Lower lobe of right lung (tissue), 2 donors: ENCODE data around the gene ACOT7. TPM values are rescaled to one million over a fixed set of nuclear protein-coding genes. Genes with fewer than 3 reads are reported as not detected.
"Not testable (repeated sequence)": the region's sequence is repeated elsewhere in the genome, so short reads cannot be mapped to it uniquely, and the experiment has no call there.

Experiments used
- ATAC-seq, 2 donors: fragments of 200-7000 bp; cut with Tn5 transposase; one replicate each; pipeline ENCODE4 v1.9.1; 2020 to 2022; ENCODE audit warnings: mild to moderate bottlenecking in 2 of 2, moderate library complexity in 2 of 2
- DNase-seq: peaks from one replicate; pipeline ENCODE4 v3.0.0-alpha.2; 2020
- H3K27ac ChIP-seq: fragments of 200-600 bp; one replicate; pipeline ENCODE4 v1.8.0; 2022
- H3K27me3 ChIP-seq: fragments of 200-600 bp; one replicate; pipeline ENCODE4 v1.8.0; 2022; ENCODE audit warnings: low read depth
- H3K36me3 ChIP-seq: fragments of 200-600 bp; one replicate; pipeline ENCODE4 v1.8.0; 2022; ENCODE audit warnings: mild to moderate bottlenecking
- H3K4me1 ChIP-seq: fragments of 200-600 bp; one replicate; pipeline ENCODE4 v1.8.0; 2022
- H3K4me3 ChIP-seq: fragments of 200-600 bp; one replicate; pipeline ENCODE4 v1.8.0; 2022; ENCODE audit warnings: mild to moderate bottlenecking
- H3K9me3 ChIP-seq: fragments of 200-600 bp; one replicate; pipeline ENCODE4 v1.8.0; 2022
- CTCF ChIP-seq: fragments of 200-600 bp; IDR thresholded peaks from one replicate; pipeline ENCODE4 v1.8.0; 2022; ENCODE audit warnings: antibody characterized with exemption, mild to moderate bottlenecking
- intact Hi-C: fragments of 100-400 bp; cut with DNase I; formaldehyde crosslinking; loops from one replicate; pipeline ENCODE4 v1.11.0; 2022
- total RNA-seq: library from RNA; stranded (reverse); fragmentation: NEBNext Ultra II Directional; extraction: Animal tissue kit (Norgen Biotek cat#: 25700); gene quantifications from one replicate; pipeline ENCODE4 v1.2.1, GENCODE V29; 2021
- donor health status: DM: no; HTN: yes; CAD: no; lungs with severe emphysema.

Gene ACOT7
- total RNA-seq, 1 donor from 2014 or later: 28.5 TPM

- TF ChIP-seq CTCF: no peak
- no peaks in the 10 kb centered on the region for H3K27me3 ChIP-seq
- ATAC-seq (no peak), DNase-seq (no peak)
- H3K4me1 ChIP-seq: no peaks in the 10 kb centered on the region
- intact Hi-C loops: no loop called here
- no peaks in the 10 kb centered on the region for H3K9me3 ChIP-seq
- no peaks in the 10 kb centered on the region for H3K36me3 ChIP-seq
- no peak overlapping the region for H3K27ac ChIP-seq
- H3K4me3 ChIP-seq: no peak overlapping the region
These were observed 84.0 kb downstream of the ACOT7 start for GRCh38 chr1:6309564-6309963.

- TF ChIP-seq CTCF: no peak
- DNase-seq: no peak
- no peaks in the 10 kb centered on the region for H3K27me3 ChIP-seq
- H3K27ac ChIP-seq: no peak overlapping the region
- H3K4me3 ChIP-seq: no peak overlapping the region
- no peaks in the 10 kb centered on the region for H3K9me3 ChIP-seq
- no peaks in the 10 kb centered on the region for H3K4me1 ChIP-seq
- ATAC-seq: no peak
- no peaks in the 10 kb centered on the region for H3K36me3 ChIP-seq
- intact Hi-C loops: no loop called here
These were observed 85.1 kb downstream of the ACOT7 start for GRCh38 chr1:6308449-6308848.

- H3K27me3 ChIP-seq, ATAC-seq, H3K36me3 ChIP-seq, H3K9me3 ChIP-seq, H3K27ac ChIP-seq, H3K4me1 ChIP-seq, H3K4me3 ChIP-seq, DNase-seq, intact Hi-C loops: not testable (repeated sequence)
These were observed 85.9 kb downstream of the ACOT7 start for GRCh38 chr1:6307682-6308081.

GRCh38 chr1:6307099-6307498, 86.5 kb downstream of the ACOT7 start:
- Histone ChIP-seq H3K4me1 (no peaks in the 10 kb centered on the region), H3K27ac (no peak overlapping the region), H3K9me3 (no peaks in the 10 kb centered on the region), H3K36me3 (no peaks in the 10 kb centered on the region), H3K27me3 (no peaks in the 10 kb centered on the region), H3K4me3 (no peak overlapping the region)
- intact Hi-C loops: no loop called here
- no peak for TF ChIP-seq CTCF
- ATAC-seq (no peak), DNase-seq (no peak)

- no peak for DNase-seq
- Histone ChIP-seq H3K4me3 (no peak overlapping the region), H3K27me3 (no peaks in the 10 kb centered on the region), H3K9me3 (no peaks in the 10 kb centered on the region), H3K4me1 (no peaks in the 10 kb centered on the region), H3K36me3 (no peaks in the 10 kb centered on the region), H3K27ac (no peak overlapping the region)
- intact Hi-C loops: no loop called here
- TF ChIP-seq CTCF: no peak
- ATAC-seq: no peak
These were observed 90.1 kb downstream of the ACOT7 start for GRCh38 chr1:6303397-6304012.

GRCh38 chr1:6302568-6302967, 91.0 kb downstream of the ACOT7 start:
- Histone ChIP-seq H3K27me3 (no peaks in the 10 kb centered on the region), H3K36me3 (no peaks in the 10 kb centered on the region), H3K9me3 (no peaks in the 10 kb centered on the region), H3K4me1 (no peaks in the 10 kb centered on the region), H3K4me3 (no peak overlapping the region), H3K27ac (no peak overlapping the region)
- ATAC-seq (no peak), DNase-seq (no peak)
- intact Hi-C loops: no loop called here
- TF ChIP-seq CTCF: no peak
